Immature natural killer cell (primary cell): ENCODE data around the gene ADIRF. TPM values are rescaled to one million over a fixed set of nuclear protein-coding genes. Genes with fewer than 3 reads are reported as not detected.

ENCODE experiments used
- polyA plus RNA-seq, 3 donors: library from polyadenylated mRNA; unstranded; fragments of 300-500 nt; fragmentation: Illumina TruSeq; gene quantifications; one replicate each; pipeline ENCODE4 v1.2.3, GENCODE V29; 2021

The ADIRF gene
- polyA plus RNA-seq, 3 donors from 2014 or later, result not detected

Other genes starting within 250 kb of the ADIRF start
- 1 to 10 TPM in 2 of 3 donors, under 1 TPM in 1; 0.99 to 3.3 (median 2.2) TPM for gene BMPR1A, start 211.9 kb upstream of the ADIRF start, polyA plus RNA-seq
- not detected for gene MMRN2, start 10.9 kb upstream of the ADIRF start, polyA plus RNA-seq
- gene SNCG, start 9.9 kb upstream of the ADIRF start, polyA plus RNA-seq, result not detected
- gene FAM25A, start 51.8 kb downstream of the ADIRF start, polyA plus RNA-seq, result not detected
- gene GLUD1, start 126.4 kb downstream of the ADIRF start, polyA plus RNA-seq, result 100 to 1,000 TPM; 136 to 205 (median 147) TPM
- 10 to 100 TPM; 16.7 to 19.5 (median 18.5) TPM for gene SHLD2, start 126.7 kb downstream of the ADIRF start, polyA plus RNA-seq